ENCODE measurements around the gene RNF187.

- TF ChIP-seq FOXK2 (IDR thresholded peaks at IDR 0.05) (no peak), PBX3 (IDR thresholded peaks at IDR 0.05; ENCODE audit: insufficient replicate concordance, low read depth, low read length) (no peak), CHD1 (IDR thresholded peaks at IDR 0.05; ENCODE audit: low read depth, low read length) (no peak), POLR2AphosphoS5 (IDR thresholded peaks at IDR 0.05; ENCODE audit: low read length) (no peak), USF1 (IDR thresholded peaks at IDR 0.05; ENCODE audit: borderline replicate concordance, extremely low read length, insufficient read depth, low read depth, low read length) (no peak), ATF3 (IDR thresholded peaks at IDR 0.05; ENCODE audit: borderline replicate concordance, extremely low read depth, low read depth, low read length) (no peak)
These were observed 32.9 kb upstream of the RNF187 start for GRCh38 chr1:228454238-228454637.
